K562 (cell line): ENCODE data around the gene HSD3B7. TPM values are rescaled to one million over a fixed set of nuclear protein-coding genes. Genes with fewer than 3 reads are reported as not detected.

ENCODE experiments used
- BRCA1 ChIP-seq, 2 experiments: fragments of 450-650 bp in 1 of 2; sonication (generic) in 1 of 2; formaldehyde crosslinking in 1 of 2; IDR thresholded peaks; 2 replicates each; pipeline versions ENCODE4 v1.5.0 to v1.6.1; 2017 to 2020; ENCODE audit warnings: mild to moderate bottlenecking in 1 of 2, missing genetic modification reagents in 1 of 2
- CTBP1 ChIP-seq: fragments of 450-650 bp; IDR thresholded peaks from 2 replicates; pipeline ENCODE4 v1.6.1; 2016; ENCODE audit warnings: borderline replicate concordance
- CXXC5 ChIP-seq: fragments of 250-450 bp; sonication (Bioruptor Pico); IDR thresholded peaks from 2 replicates; pipeline ENCODE4 v1.8.0; 2022; ENCODE audit warnings: inconsistent platforms, mild to moderate bottlenecking, moderate library complexity
- E2F3 ChIP-seq: fragments of 250-450 bp; sonication (Bioruptor Pico); IDR thresholded peaks from 2 replicates; pipeline ENCODE4 v1.4.0; 2020; ENCODE audit warnings: mild to moderate bottlenecking
- ELF4 ChIP-seq: fragments of 450-650 bp; formaldehyde crosslinking; IDR thresholded peaks from 2 replicates; pipeline ENCODE4 v1.4.0; 2022; ENCODE audit warnings: missing genetic modification characterization
- FOXA1 ChIP-seq: fragments of 450-650 bp; IDR thresholded peaks from 2 replicates; pipeline ENCODE4 v1.6.1; 2016; ENCODE audit warnings: mild to moderate bottlenecking, borderline replicate concordance
- FOXA3 ChIP-seq, 2 experiments: fragments of 450-650 bp in 1 of 2; sonication (generic) in 1 of 2; formaldehyde crosslinking; IDR thresholded peaks in 1 of 2; conservative IDR thresholded peaks in 1 of 2; 2 replicates each; pipeline versions ENCODE4 v1.4.0 to v1.8.0; 2020 to 2022; ENCODE audit warnings: mild to moderate bottlenecking in 2 of 2, missing genetic modification reagents in 1 of 2
- NR2C2 ChIP-seq, 2 experiments: fragments of 200-800 bp in 1 of 2; sonication (Bioruptor generic) in 1 of 2; sonication (generic) in 1 of 2; formaldehyde crosslinking in 1 of 2; IDR thresholded peaks; 2 replicates each; pipeline versions ENCODE4 v1.6.1 to v1.8.0; 2016 to 2022; ENCODE audit warnings: mild to moderate bottlenecking in 1 of 2, missing compliant biosample characterization in 1 of 2, missing genetic modification characterization in 1 of 2, missing genetic modification reagents in 1 of 2
- PHB2 ChIP-seq: fragments of 450-650 bp; IDR thresholded peaks from 2 replicates; pipeline ENCODE4 v1.6.1; 2017; ENCODE audit warnings: low read depth
- RAD21 ChIP-seq, 2 experiments: fragments of 250-450 bp in 1 of 2; fragments of 450-650 bp in 1 of 2; sonication (Bioruptor Pico) in 1 of 2; formaldehyde crosslinking in 1 of 2; IDR thresholded peaks in 1 of 2; conservative IDR thresholded peaks in 1 of 2; 2 replicates each; pipeline versions ENCODE4 v1.4.0 to v1.8.0; 2020 to 2022; ENCODE audit warnings: mild to moderate bottlenecking in 2 of 2, moderate library complexity in 1 of 2
- TFAM ChIP-seq: fragments of 250-450 bp; sonication (Bioruptor Pico); conservative IDR thresholded peaks from 2 replicates; pipeline ENCODE4 v1.5.0; 2021; ENCODE audit warnings: mild to moderate bottlenecking, moderate library complexity
- ZEB2 ChIP-seq: fragments of 450-650 bp; IDR thresholded peaks from 2 replicates; pipeline ENCODE4 v1.6.1; 2016
- ZKSCAN3 ChIP-seq: fragments of 250-450 bp; sonication (Bioruptor Pico); IDR thresholded peaks from 2 replicates; pipeline ENCODE4 v1.4.0; 2020
- ZNF431 ChIP-seq: sonication (generic); formaldehyde crosslinking; IDR thresholded peaks from 2 replicates; pipeline ENCODE4 v1.8.0; 2022; ENCODE audit warnings: mild to moderate bottlenecking, missing genetic modification reagents
- ZNF695 ChIP-seq: fragments of 450-650 bp; formaldehyde crosslinking; IDR thresholded peaks from 2 replicates; pipeline ENCODE4 v1.4.0; 2020; ENCODE audit warnings: mild to moderate bottlenecking, moderate library complexity
- ZNF717 ChIP-seq: fragments of 250-450 bp; sonication (Bioruptor Pico); IDR thresholded peaks from 2 replicates; pipeline ENCODE4 v1.5.0; 2021
- ZNF780A ChIP-seq: fragments of 250-450 bp; sonication (Bioruptor Pico); IDR thresholded peaks from 2 replicates; pipeline ENCODE4 v1.5.0; 2021; ENCODE audit warnings: mild to moderate bottlenecking
- polyA plus RNA-seq, 8 experiments: library from polyadenylated mRNA; depleted of rRNA in 4 of 8; stranded (reverse) in 5 of 8; unstranded in 3 of 8; fragments of >200 nt; fragmentation: Nextera tagmentation in 2 of 8; fragmentation: Illumina TruSeq in 1 of 8; extraction: Ambion mirVana in 2 of 8; extraction: Trizol in 1 of 8; gene quantifications; 2 replicates each; pipeline versions ENCODE4 v1.2.1 to v1.2.3, GENCODE V29; 2011 to 2014; ENCODE audit warnings: inconsistent platforms in 1 of 8, missing spikeins in 1 of 8
- total RNA-seq, 7 experiments: library from RNA; depleted of rRNA in 6 of 7; stranded (reverse); fragments of >200 nt in 6 of 7; fragmentation: Illumina TruSeq in 2 of 7; extraction: Trizol in 2 of 7; gene quantifications; 2 replicates each; pipeline versions ENCODE4 v1.2.1 to v1.2.3, GENCODE V29; 2011 to 2021; ENCODE audit warnings: low replicate concordance in 1 of 7
- TF ChIP-seq, protein P1 (sequence below): fragments of 450-650 bp; formaldehyde crosslinking; IDR thresholded peaks from 2 replicates; pipeline ENCODE4 v1.4.0; 2020; ENCODE audit warnings: mild to moderate bottlenecking, moderate library complexity
- TF ChIP-seq, protein P2 (sequence below): fragments of 250-450 bp; sonication (Bioruptor Pico); IDR thresholded peaks from 2 replicates; pipeline ENCODE4 v1.8.0; 2021; ENCODE audit warnings: moderate library complexity, mild to moderate bottlenecking, inconsistent platforms
- TF ChIP-seq, protein P3 (sequence below): fragments of 250-450 bp; sonication (Bioruptor Pico); IDR thresholded peaks from 2 replicates; pipeline ENCODE4 v1.4.0; 2020; ENCODE audit warnings: mild to moderate bottlenecking, moderate library complexity, borderline replicate concordance
- TF ChIP-seq, protein P4 (sequence below), 2 experiments: fragments of 450-650 bp; IDR thresholded peaks; 2 replicates each; pipeline ENCODE4 v1.6.1; 2016

HSD3B7 gene
- total and polyA plus RNA-seq, 9 of the 15 experiments (the other 6 are each of a cell fraction or from before 2014, with no cell fraction given), result 5.4 to 49.1 (median 23.0) TPM

DNA sequence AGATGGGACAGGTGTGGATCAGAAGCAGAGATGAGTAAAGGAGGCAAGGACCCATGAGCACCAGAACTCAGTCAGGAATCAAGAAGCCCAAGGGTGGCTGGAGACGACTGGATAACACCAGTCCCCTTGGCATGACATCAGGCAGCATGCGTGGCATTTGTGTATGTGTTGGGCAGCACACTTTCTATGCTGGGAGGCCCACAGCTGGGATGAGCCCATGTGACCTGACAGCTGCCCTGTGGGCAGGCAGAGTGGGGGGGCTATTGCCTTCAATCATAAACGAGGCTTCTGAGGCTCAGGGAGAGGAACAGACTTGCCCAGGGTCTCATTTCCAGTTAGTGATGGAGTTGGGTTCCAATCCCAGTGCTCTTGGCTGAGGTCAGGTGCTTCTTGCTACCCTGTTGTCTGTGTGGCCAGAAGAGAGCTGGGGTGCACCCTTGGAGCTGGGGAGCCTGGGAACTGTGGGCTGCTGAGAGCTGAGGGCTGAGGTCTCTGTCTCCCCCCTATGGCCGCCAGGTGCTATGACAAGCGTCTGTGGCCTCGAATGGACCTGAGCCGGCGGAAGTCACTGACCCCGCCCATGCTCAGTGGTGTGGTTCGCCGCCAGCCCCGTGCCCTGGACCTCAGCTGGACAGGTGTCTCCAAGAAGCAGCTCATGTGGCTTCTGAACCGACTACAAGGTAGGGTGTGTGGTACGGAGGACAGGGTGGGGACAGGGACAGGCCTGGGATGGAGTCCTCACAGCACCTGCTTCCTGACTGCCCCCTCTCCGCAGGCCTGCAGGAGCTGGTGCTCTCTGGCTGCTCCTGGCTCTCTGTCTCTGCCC, 43.2 kb upstream of the HSD3B7 start (continued):
- TF ChIP-seq, protein P1, sequence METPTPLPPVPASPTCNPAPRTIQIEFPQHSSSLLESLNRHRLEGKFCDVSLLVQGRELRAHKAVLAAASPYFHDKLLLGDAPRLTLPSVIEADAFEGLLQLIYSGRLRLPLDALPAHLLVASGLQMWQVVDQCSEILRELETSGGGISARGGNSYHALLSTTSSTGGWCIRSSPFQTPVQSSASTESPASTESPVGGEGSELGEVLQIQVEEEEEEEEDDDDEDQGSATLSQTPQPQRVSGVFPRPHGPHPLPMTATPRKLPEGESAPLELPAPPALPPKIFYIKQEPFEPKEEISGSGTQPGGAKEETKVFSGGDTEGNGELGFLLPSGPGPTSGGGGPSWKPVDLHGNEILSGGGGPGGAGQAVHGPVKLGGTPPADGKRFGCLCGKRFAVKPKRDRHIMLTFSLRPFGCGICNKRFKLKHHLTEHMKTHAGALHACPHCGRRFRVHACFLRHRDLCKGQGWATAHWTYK (CRISPR knock-in tag), result no peak
- TF ChIP-seq, protein P2, sequence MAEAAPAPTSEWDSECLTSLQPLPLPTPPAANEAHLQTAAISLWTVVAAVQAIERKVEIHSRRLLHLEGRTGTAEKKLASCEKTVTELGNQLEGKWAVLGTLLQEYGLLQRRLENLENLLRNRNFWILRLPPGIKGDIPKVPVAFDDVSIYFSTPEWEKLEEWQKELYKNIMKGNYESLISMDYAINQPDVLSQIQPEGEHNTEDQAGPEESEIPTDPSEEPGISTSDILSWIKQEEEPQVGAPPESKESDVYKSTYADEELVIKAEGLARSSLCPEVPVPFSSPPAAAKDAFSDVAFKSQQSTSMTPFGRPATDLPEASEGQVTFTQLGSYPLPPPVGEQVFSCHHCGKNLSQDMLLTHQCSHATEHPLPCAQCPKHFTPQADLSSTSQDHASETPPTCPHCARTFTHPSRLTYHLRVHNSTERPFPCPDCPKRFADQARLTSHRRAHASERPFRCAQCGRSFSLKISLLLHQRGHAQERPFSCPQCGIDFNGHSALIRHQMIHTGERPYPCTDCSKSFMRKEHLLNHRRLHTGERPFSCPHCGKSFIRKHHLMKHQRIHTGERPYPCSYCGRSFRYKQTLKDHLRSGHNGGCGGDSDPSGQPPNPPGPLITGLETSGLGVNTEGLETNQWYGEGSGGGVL (CRISPR knock-in tag), result no peak
- TF ChIP-seq CXXC5 (CRISPR knock-in tag) (no peak), ZKSCAN3 (no peak), BRCA1 (IDR thresholded peaks at IDR 0.05) (no peak), BRCA1 (CRISPR knock-in tag; IDR thresholded peaks at IDR 0.05) (no peak), ZNF695 (CRISPR knock-in tag) (no peak), FOXA1 (no peak), ZNF717 (no peak), FOXA3 (CRISPR knock-in tag; conservative IDR thresholded peaks at IDR 0.05 in 1 of 2, IDR thresholded peaks at IDR 0.05 in 1 of 2) (no peak), PHB2 (no peak), ELF4 (CRISPR knock-in tag) (0 out of 2 replicates have a peak, but pooled peaks have one; percentile 20), TFAM (CRISPR knock-in tag) (no peak), RAD21 (CRISPR knock-in tag; conservative IDR thresholded peaks at IDR 0.05 in 1 of 2, IDR thresholded peaks at IDR 0.05 in 1 of 2) (peak; percentile 78 to 83), ZNF431 (CRISPR knock-in tag) (no peak), ZNF780A (CRISPR knock-in tag) (no peak), ZEB2 (no peak), E2F3 (CRISPR knock-in tag) (peak; percentile 31; the same call in 1 of the 2 replicates), CTBP1 (peak; percentile 53; the same call in 1 of the 2 replicates), NR2C2 (CRISPR knock-in tag; IDR thresholded peaks at IDR 0.05) (no peak), NR2C2 (tag; IDR thresholded peaks at IDR 0.05) (no peak)
- TF ChIP-seq, protein P3, sequence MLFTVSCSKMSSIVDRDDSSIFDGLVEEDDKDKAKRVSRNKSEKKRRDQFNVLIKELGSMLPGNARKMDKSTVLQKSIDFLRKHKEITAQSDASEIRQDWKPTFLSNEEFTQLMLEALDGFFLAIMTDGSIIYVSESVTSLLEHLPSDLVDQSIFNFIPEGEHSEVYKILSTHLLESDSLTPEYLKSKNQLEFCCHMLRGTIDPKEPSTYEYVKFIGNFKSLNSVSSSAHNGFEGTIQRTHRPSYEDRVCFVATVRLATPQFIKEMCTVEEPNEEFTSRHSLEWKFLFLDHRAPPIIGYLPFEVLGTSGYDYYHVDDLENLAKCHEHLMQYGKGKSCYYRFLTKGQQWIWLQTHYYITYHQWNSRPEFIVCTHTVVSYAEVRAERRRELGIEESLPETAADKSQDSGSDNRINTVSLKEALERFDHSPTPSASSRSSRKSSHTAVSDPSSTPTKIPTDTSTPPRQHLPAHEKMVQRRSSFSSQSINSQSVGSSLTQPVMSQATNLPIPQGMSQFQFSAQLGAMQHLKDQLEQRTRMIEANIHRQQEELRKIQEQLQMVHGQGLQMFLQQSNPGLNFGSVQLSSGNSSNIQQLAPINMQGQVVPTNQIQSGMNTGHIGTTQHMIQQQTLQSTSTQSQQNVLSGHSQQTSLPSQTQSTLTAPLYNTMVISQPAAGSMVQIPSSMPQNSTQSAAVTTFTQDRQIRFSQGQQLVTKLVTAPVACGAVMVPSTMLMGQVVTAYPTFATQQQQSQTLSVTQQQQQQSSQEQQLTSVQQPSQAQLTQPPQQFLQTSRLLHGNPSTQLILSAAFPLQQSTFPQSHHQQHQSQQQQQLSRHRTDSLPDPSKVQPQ (CRISPR knock-in tag), result no peak
- TF ChIP-seq, protein P4, sequence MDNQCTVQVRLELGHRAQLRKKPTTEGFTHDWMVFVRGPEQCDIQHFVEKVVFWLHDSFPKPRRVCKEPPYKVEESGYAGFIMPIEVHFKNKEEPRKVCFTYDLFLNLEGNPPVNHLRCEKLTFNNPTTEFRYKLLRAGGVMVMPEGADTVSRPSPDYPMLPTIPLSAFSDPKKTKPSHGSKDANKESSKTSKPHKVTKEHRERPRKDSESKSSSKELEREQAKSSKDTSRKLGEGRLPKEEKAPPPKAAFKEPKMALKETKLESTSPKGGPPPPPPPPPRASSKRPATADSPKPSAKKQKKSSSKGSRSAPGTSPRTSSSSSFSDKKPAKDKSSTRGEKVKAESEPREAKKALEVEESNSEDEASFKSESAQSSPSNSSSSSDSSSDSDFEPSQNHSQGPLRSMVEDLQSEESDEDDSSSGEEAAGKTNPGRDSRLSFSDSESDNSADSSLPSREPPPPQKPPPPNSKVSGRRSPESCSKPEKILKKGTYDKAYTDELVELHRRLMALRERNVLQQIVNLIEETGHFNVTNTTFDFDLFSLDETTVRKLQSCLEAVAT (IDR thresholded peaks at IDR 0.05), result no peak
